Stimulated activated CD4-positive, alpha-beta T cell treated with anti-CD3 and anti-CD28 coated beads, Interleukin-4, amount 100 ng/mL, for 24 hours (primary cell): ENCODE results near the gene ABHD1.
"Not testable (repeated sequence)": the region's sequence is repeated elsewhere in the genome, so short reads cannot be mapped to it uniquely, and the experiment has no call there.

ENCODE experiments used
- DNase-seq: peaks from one replicate; pipeline ENCODE4 v3.0.0-alpha.2; 2020

ABHD1 gene

GRCh38 chr2:27123302-27124150, at the start of gene ABHD1:
ABHD1 (plus strand) TSS chr2:27123815; CDS start chr2:27123949, 134 bp downstream.
- DNase-seq: peak; percentile 61

- peak; percentile 28 for DNase-seq
These were observed 48.7 kb upstream of the ABHD1 start for GRCh38 chr2:27074738-27075565.

GRCh38 chr2:27075566-27075871, 48.1 kb upstream of the ABHD1 start:
- not testable (repeated sequence) for DNase-seq

- no peak for DNase-seq
These were observed 47.3 kb upstream of the ABHD1 start for GRCh38 chr2:27076323-27076722.

GRCh38 chr2:27077231-27077630, 46.4 kb upstream of the ABHD1 start:
- no peak for DNase-seq

- DNase-seq: no peak
These were observed 45.1 kb upstream of the ABHD1 start, which contains the start of gene EMILIN1 for GRCh38 chr2:27078267-27079194. EMILIN1 (plus strand) TSS chr2:27078615; CDS start chr2:27079066, 451 bp downstream.

GRCh38 chr2:27079233-27080139, 44.1 kb upstream of the ABHD1 start:
- no peak for DNase-seq

GRCh38 chr2:27080140-27080469, 43.5 kb upstream of the ABHD1 start:
- DNase-seq: no peak

GRCh38 chr2:27080603-27080936, 43.0 kb upstream of the ABHD1 start:
- DNase-seq: no peak

- no peak for DNase-seq
These were observed 41.4 kb upstream of the ABHD1 start for GRCh38 chr2:27081984-27082772.

GRCh38 chr2:27082773-27083409, 40.7 kb upstream of the ABHD1 start:
- DNase-seq: no peak

GRCh38 chr2:27083410-27084296, 40.0 kb upstream of the ABHD1 start:
- no peak for DNase-seq

GRCh38 chr2:27084297-27085061, 39.1 kb upstream of the ABHD1 start:
- DNase-seq: no peak

GRCh38 chr2:27085062-27085672, 38.4 kb upstream of the ABHD1 start:
- DNase-seq: no peak

- DNase-seq: peak; percentile 32
These were observed 37.9 kb upstream of the ABHD1 start for GRCh38 chr2:27085673-27086089.

- DNase-seq: peak; percentile 98
These were observed 37.4 kb upstream of the ABHD1 start for GRCh38 chr2:27086090-27086723.

GRCh38 chr2:27086724-27087593, 36.7 kb upstream of the ABHD1 start, which contains the start of gene KHK:
KHK (plus strand) TSS chr2:27086772; CDS start chr2:27087260, 488 bp downstream.
- no peak for DNase-seq
